Measurements from ENCODE around the gene LINC01488.

LINC01488 gene

GRCh38 chr11:69481393-69481844, at the start of gene LINC01488:
TSS of gene LINC01488 (plus strand) at chr11:69481663.
- no peak for DNase-seq (ENCODE audit: low read depth)

GRCh38 chr11:69431893-69432738, 49.3 kb upstream of the LINC01488 start:
- DNase-seq (ENCODE audit: low read depth), result no peak

GRCh38 chr11:69433741-69434140, 47.7 kb upstream of the LINC01488 start:
- DNase-seq (ENCODE audit: low read depth), result no peak

GRCh38 chr11:69434471-69434931, 47.0 kb upstream of the LINC01488 start:
- DNase-seq (ENCODE audit: low read depth), result no peak

- no peak for DNase-seq (ENCODE audit: low read depth)
Measured at GRCh38 chr11:69435161-69435986, 46.1 kb upstream of the LINC01488 start.

- no peak for DNase-seq (ENCODE audit: low read depth)
Measured at GRCh38 chr11:69436041-69436982, 45.2 kb upstream of the LINC01488 start.

- DNase-seq (ENCODE audit: low read depth), result no peak
Measured at GRCh38 chr11:69437001-69437875, 44.2 kb upstream of the LINC01488 start.

- DNase-seq (ENCODE audit: low read depth), result no peak
Measured at GRCh38 chr11:69437876-69438205, 43.6 kb upstream of the LINC01488 start.

- no peak for DNase-seq (ENCODE audit: low read depth)
Measured at GRCh38 chr11:69438286-69438920, 43.1 kb upstream of the LINC01488 start.

- DNase-seq (ENCODE audit: low read depth), result no peak
Measured at GRCh38 chr11:69439127-69439526, 42.3 kb upstream of the LINC01488 start.

GRCh38 chr11:69439651-69440464, 41.6 kb upstream of the LINC01488 start:
- no peak for DNase-seq (ENCODE audit: low read depth)

- no peak for DNase-seq (ENCODE audit: low read depth)
Measured at GRCh38 chr11:69440876-69441275, 40.6 kb upstream of the LINC01488 start.

- no peak for DNase-seq (ENCODE audit: low read depth)
Measured at GRCh38 chr11:69442012-69442806, 39.3 kb upstream of the LINC01488 start.

GRCh38 chr11:69442807-69443137, 38.7 kb upstream of the LINC01488 start:
- DNase-seq (ENCODE audit: low read depth), result no peak

- peak; percentile 41 for DNase-seq (ENCODE audit: low read depth)
Measured at GRCh38 chr11:69443138-69443967, 38.1 kb upstream of the LINC01488 start.

GRCh38 chr11:69443968-69444364, 37.5 kb upstream of the LINC01488 start:
- DNase-seq (ENCODE audit: low read depth), result no peak

GRCh38 chr11:69444381-69445130, 36.9 kb upstream of the LINC01488 start:
- DNase-seq (ENCODE audit: low read depth), result no peak
